ENCODE data around the gene SLC12A8.
A peak's percentile ranks its signal among the peaks of the same experiment; 100 is the strongest.

Gene SLC12A8

GRCh38 chr3:125234831-125235230, 22.3 kb upstream of the SLC12A8 start:
- Histone ChIP-seq H3K36me3 (ENCODE audit: insufficient read depth, low read length) (peaks cover 44% of the 10 kb centered on the region), H3K27me3 (ENCODE audit: insufficient read depth, low read length) (no peaks in the 10 kb centered on the region), H3K9me3 (ENCODE audit: low read length) (peaks cover 3% of the 10 kb centered on the region), H3K4me1 (ENCODE audit: insufficient read depth, low read length) (peaks cover 7% of the 10 kb centered on the region), H2AFZ (ENCODE audit: low read depth, low read length) (no peak overlapping the region), H3K4me3 (ENCODE audit: low read length) (no peak overlapping the region)

- H3K4me1 ChIP-seq (ENCODE audit: insufficient read depth, low read length), result peaks cover 7% of the 10 kb centered on the region
- H3K4me3 ChIP-seq (ENCODE audit: low read length), result no peak overlapping the region
- H3K36me3 ChIP-seq (ENCODE audit: insufficient read depth, low read length), result peaks cover 44% of the 10 kb centered on the region
- H2AFZ ChIP-seq (ENCODE audit: low read depth, low read length), result no peak overlapping the region
- peaks cover 3% of the 10 kb centered on the region for H3K9me3 ChIP-seq (ENCODE audit: low read length)
- H3K27me3 ChIP-seq (ENCODE audit: insufficient read depth, low read length), result no peaks in the 10 kb centered on the region
These were observed 19.9 kb upstream of the SLC12A8 start for GRCh38 chr3:125232401-125232800.

GRCh38 chr3:125231895-125232294, 19.3 kb upstream of the SLC12A8 start:
- Histone ChIP-seq H3K4me1 (ENCODE audit: insufficient read depth, low read length) (peaks cover 3% of the 10 kb centered on the region), H3K9me3 (ENCODE audit: low read length) (peaks cover 3% of the 10 kb centered on the region), H3K4me3 (ENCODE audit: low read length) (no peak overlapping the region), H2AFZ (ENCODE audit: low read depth, low read length) (no peak overlapping the region), H3K36me3 (ENCODE audit: insufficient read depth, low read length) (peaks cover 41% of the 10 kb centered on the region), H3K27me3 (ENCODE audit: insufficient read depth, low read length) (no peaks in the 10 kb centered on the region)

GRCh38 chr3:125229707-125230106, 17.2 kb upstream of the SLC12A8 start:
- Histone ChIP-seq H3K27me3 (ENCODE audit: insufficient read depth, low read length) (no peaks in the 10 kb centered on the region), H3K36me3 (ENCODE audit: insufficient read depth, low read length) (peaks cover 39% of the 10 kb centered on the region), H2AFZ (ENCODE audit: low read depth, low read length) (no peak overlapping the region), H3K9me3 (ENCODE audit: low read length) (no peaks in the 10 kb centered on the region), H3K4me1 (ENCODE audit: insufficient read depth, low read length) (peaks cover 5% of the 10 kb centered on the region), H3K4me3 (ENCODE audit: low read length) (no peak overlapping the region)

GRCh38 chr3:125229168-125229567, 16.6 kb upstream of the SLC12A8 start:
- Histone ChIP-seq H3K4me1 (ENCODE audit: insufficient read depth, low read length) (peaks cover 5% of the 10 kb centered on the region), H3K4me3 (ENCODE audit: low read length) (no peak overlapping the region), H3K9me3 (ENCODE audit: low read length) (no peaks in the 10 kb centered on the region), H3K36me3 (ENCODE audit: insufficient read depth, low read length) (peaks cover 36% of the 10 kb centered on the region), H3K27me3 (ENCODE audit: insufficient read depth, low read length) (no peaks in the 10 kb centered on the region), H2AFZ (ENCODE audit: low read depth, low read length) (no peak overlapping the region)

GRCh38 chr3:125221831-125222230, 9.3 kb upstream of the SLC12A8 start:
- Histone ChIP-seq H3K27me3 (ENCODE audit: insufficient read depth, low read length) (no peaks in the 10 kb centered on the region), H3K36me3 (ENCODE audit: insufficient read depth, low read length) (no peaks in the 10 kb centered on the region), H3K4me1 (ENCODE audit: insufficient read depth, low read length) (peaks cover 3% of the 10 kb centered on the region), H3K9me3 (ENCODE audit: low read length) (no peaks in the 10 kb centered on the region), H3K4me3 (ENCODE audit: low read length) (no peak overlapping the region), H2AFZ (ENCODE audit: low read depth, low read length) (no peak overlapping the region)

GRCh38 chr3:125220727-125221429, 8.3 kb upstream of the SLC12A8 start:
- Histone ChIP-seq H3K4me1 (ENCODE audit: insufficient read depth, low read length) (peaks cover 3% of the 10 kb centered on the region), H3K27me3 (ENCODE audit: insufficient read depth, low read length) (no peaks in the 10 kb centered on the region), H3K36me3 (ENCODE audit: insufficient read depth, low read length) (no peaks in the 10 kb centered on the region), H2AFZ (ENCODE audit: low read depth, low read length) (no peak overlapping the region), H3K9me3 (ENCODE audit: low read length) (no peaks in the 10 kb centered on the region), H3K4me3 (ENCODE audit: low read length) (no peak overlapping the region)

GRCh38 chr3:125220183-125220582, 7.6 kb upstream of the SLC12A8 start:
- no peaks in the 10 kb centered on the region for H3K36me3 ChIP-seq (ENCODE audit: insufficient read depth, low read length)
- no peak overlapping the region for H2AFZ ChIP-seq (ENCODE audit: low read depth, low read length)
- no peaks in the 10 kb centered on the region for H3K9me3 ChIP-seq (ENCODE audit: low read length)

GRCh38 chr3:125219261-125219701, 6.7 kb upstream of the SLC12A8 start:
- no peaks in the 10 kb centered on the region for H3K36me3 ChIP-seq (ENCODE audit: insufficient read depth, low read length)
- H2AFZ ChIP-seq (ENCODE audit: low read depth, low read length), result no peak overlapping the region
- H3K27me3 ChIP-seq (ENCODE audit: insufficient read depth, low read length), result no peaks in the 10 kb centered on the region
- no peak overlapping the region for H3K4me3 ChIP-seq (ENCODE audit: low read length)
- no peaks in the 10 kb centered on the region for H3K9me3 ChIP-seq (ENCODE audit: low read length)
- no peaks in the 10 kb centered on the region for H3K4me1 ChIP-seq (ENCODE audit: insufficient read depth, low read length)

More at GRCh38 chr3:125220183-125220582, 7.6 kb upstream of the SLC12A8 start:
- no peaks in the 10 kb centered on the region for H3K27me3 ChIP-seq (ENCODE audit: insufficient read depth, low read length)
- peaks cover 3% of the 10 kb centered on the region for H3K4me1 ChIP-seq (ENCODE audit: insufficient read depth, low read length)
- H3K4me3 ChIP-seq (ENCODE audit: low read length), result no peak overlapping the region

GRCh38 chr3:125214738-125215137, 2.2 kb upstream of the SLC12A8 start:
- Histone ChIP-seq H3K9me3 (ENCODE audit: low read length) (no peaks in the 10 kb centered on the region), H2AFZ (ENCODE audit: low read depth, low read length) (no peak overlapping the region)

GRCh38 chr3:125213946-125214542, 1.5 kb upstream of the SLC12A8 start:
- Histone ChIP-seq H3K36me3 (ENCODE audit: insufficient read depth, low read length) (no peaks in the 10 kb centered on the region), H3K9me3 (ENCODE audit: low read length) (no peaks in the 10 kb centered on the region), H3K4me3 (ENCODE audit: low read length) (no peak overlapping the region), H3K4me1 (ENCODE audit: insufficient read depth, low read length) (peaks cover 17% of the 10 kb centered on the region), H2AFZ (ENCODE audit: low read depth, low read length) (no peak overlapping the region), H3K27me3 (ENCODE audit: insufficient read depth, low read length) (peaks cover 38% of the 10 kb centered on the region)

More at GRCh38 chr3:125214738-125215137, 2.2 kb upstream of the SLC12A8 start:
- Histone ChIP-seq H3K27me3 (ENCODE audit: insufficient read depth, low read length) (peaks cover 35% of the 10 kb centered on the region), H3K4me3 (ENCODE audit: low read length) (no peak overlapping the region), H3K36me3 (ENCODE audit: insufficient read depth, low read length) (no peaks in the 10 kb centered on the region), H3K4me1 (ENCODE audit: insufficient read depth, low read length) (peaks cover 17% of the 10 kb centered on the region)

- no peak overlapping the region for H2AFZ ChIP-seq (ENCODE audit: low read depth, low read length)
- H3K4me1 ChIP-seq (ENCODE audit: insufficient read depth, low read length), result peaks cover 17% of the 10 kb centered on the region
- H3K4me3 ChIP-seq (ENCODE audit: low read length), result no peak overlapping the region
- H3K36me3 ChIP-seq (ENCODE audit: insufficient read depth, low read length), result no peaks in the 10 kb centered on the region
- H3K9me3 ChIP-seq (ENCODE audit: low read length), result no peaks in the 10 kb centered on the region
- peaks cover 38% of the 10 kb centered on the region for H3K27me3 ChIP-seq (ENCODE audit: insufficient read depth, low read length)
These were observed 812 bp upstream of the SLC12A8 start for GRCh38 chr3:125213364-125213755.

GRCh38 chr3:125212091-125212508, 448 bp downstream of the SLC12A8 start:
- Histone ChIP-seq H2AFZ (ENCODE audit: low read depth, low read length) (peak overlapping the region; percentile 83), H3K27me3 (ENCODE audit: insufficient read depth, low read length) (peaks cover 40% of the 10 kb centered on the region), H3K9me3 (ENCODE audit: low read length) (no peaks in the 10 kb centered on the region), H3K4me3 (ENCODE audit: low read length) (peak overlapping the region; percentile 42), H3K36me3 (ENCODE audit: insufficient read depth, low read length) (no peaks in the 10 kb centered on the region), H3K4me1 (ENCODE audit: insufficient read depth, low read length) (peaks cover 17% of the 10 kb centered on the region)

Measured in neuron (in vitro differentiated cells).